Glomerular visceral epithelial cell (primary cell): Measurements from ENCODE around the gene UBE2G1.
"Not testable (repeated sequence)": the region's sequence is repeated elsewhere in the genome, so short reads cannot be mapped to it uniquely, and the experiment has no call there.

ENCODE experiments used
- DNase-seq: peaks from one replicate; pipeline ENCODE4 v3.0.0-alpha.2; 2016; ENCODE audit errors: extremely low spot score

UBE2G1 gene

DNA sequence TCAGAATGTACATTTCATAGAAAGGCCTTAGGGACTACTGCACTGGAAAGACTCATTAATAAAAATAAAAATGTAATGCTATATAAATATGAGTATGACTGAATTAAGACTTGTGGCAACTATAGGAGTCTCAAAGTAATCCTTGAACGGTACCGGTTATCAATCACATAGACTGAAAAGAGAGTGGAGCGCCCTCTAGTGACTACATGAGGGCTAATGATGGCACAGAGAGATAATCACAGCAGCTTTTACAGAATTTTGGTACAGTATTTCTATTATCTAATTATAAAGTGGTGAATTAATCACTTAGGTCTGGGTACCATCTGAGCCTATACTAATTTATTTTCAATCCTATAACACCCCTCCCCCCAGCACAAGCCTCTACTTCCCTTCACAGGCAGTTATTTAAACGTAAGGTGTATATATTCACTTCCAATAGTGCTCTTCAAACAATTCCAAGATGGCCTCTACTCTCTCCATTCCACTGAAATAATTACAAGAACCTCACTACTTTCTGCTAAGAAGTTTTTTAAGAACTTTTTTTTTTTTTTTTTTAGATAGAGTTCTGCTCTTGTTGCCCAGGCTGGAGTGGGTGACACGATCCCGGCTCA lies 62.0 kb downstream of the UBE2G1 start:
- peak; percentile 55 for DNase-seq

DNA sequence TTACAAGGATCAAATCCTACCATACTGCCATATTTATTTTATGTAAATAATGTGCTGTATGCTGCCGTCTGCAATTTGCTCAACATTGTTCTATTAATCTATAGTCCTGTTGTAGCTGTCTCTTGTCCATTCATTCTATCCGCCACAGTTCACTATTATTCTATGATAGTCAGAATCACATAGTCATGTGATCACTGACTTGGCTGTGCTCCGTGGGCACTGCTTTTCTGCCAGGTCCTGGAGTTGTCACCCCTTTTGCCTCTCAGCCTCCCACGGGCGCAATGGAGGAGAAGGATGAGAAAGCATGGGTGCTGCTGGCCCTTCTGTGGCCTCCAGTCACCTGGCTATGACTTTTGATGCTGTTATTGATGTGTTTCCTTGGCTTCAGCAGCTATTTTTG lies 65.4 kb downstream of the UBE2G1 start:
- no peak for DNase-seq

DNA sequence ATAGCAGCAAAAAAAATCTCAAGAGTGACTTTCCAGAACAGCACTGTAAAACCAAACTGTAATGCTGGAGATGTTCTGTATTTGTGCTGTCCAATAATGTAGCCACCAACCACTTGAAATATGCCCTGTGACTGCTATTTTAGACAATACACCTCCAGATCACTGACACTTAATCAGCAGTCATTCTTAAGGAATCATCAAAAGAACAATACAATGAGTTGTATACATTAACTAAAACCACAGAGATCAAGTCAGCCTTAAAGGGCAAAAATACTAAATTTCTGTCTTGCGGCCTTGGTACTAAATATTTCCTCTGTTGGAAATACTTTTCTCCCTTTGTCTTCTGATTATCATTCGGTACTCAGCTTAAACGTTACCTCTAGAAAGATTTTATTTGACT lies 69.1 kb downstream of the UBE2G1 start:
- DNase-seq = no peak

DNA sequence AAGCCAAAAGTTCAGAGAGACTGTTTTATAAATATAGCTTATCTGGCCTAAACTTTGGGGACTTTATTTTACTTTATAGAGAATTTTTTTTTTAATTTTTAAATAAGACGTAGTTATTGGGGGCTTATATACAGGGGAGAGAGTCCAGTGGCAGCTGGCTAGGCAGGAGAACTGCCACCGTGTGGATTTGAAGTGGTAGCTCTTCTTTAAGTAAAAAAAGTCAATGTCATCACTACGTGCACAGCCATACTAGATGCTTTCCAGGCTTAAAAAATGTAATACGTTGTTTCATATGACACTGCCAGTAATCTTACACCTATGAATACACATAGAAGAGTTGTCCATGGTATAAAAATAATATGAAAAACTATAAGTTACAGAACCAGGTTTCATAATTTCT lies 70.8 kb downstream of the UBE2G1 start:
- DNase-seq = no peak

DNA sequence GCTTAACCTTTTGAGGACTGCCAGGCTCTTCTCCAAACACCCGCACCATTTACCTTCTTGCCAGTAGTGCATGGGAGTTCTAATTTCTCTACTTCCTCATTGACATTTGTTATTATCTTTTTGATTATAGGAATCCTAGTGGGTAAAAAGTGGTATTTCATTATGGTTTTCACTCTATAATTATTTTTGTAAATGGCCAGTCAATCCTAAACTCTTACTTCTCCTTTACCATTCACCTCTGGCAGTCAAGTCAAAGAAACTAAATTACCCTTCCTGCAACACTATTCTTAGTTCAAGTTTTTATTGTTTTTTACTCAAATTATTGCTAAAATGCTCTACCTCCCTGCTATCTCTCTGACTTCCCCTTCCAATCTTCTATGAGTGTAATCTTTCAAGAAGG lies 72.9 kb downstream of the UBE2G1 start:
- DNase-seq = no peak

DNA sequence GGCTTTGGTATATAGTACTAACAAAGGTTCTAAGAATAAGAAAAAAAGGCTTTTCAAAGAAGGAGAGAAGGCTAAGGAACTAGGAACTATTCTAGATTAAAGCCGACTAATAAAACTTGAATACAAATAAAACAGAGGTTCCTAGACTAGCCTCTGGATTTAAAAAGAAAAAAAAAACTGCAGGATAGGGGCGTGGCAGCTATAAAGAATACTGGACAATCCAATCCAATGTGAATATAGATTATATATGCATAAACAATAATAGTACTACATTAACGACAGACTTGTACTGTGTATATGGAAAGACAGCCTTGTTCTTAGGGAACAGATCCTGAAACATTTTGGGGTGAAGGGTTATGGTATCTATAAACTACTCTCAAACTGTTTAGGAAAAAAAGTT lies 78.8 kb downstream of the UBE2G1 start:
- DNase-seq = no peak

DNA sequence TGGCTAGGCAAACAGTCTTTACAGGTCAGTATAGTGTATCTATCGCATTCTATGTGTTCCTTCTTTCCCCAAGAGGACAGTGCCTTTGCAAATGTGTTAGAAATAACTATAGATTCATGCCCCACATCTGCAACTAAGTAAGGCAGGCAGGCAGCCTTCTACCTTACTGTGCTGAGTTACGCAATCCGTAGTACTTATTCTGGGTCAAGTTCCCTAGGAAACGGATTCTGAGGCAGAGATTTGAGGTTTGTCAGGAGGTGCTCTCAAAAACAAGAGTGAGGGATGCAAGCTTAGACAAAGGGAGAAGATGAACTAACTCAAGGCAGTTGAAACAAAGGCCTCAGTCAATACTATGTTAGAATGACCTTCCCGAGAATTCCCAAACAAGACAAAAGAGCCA lies 90.0 kb downstream of the UBE2G1 start:
- DNase-seq = no peak

DNA sequence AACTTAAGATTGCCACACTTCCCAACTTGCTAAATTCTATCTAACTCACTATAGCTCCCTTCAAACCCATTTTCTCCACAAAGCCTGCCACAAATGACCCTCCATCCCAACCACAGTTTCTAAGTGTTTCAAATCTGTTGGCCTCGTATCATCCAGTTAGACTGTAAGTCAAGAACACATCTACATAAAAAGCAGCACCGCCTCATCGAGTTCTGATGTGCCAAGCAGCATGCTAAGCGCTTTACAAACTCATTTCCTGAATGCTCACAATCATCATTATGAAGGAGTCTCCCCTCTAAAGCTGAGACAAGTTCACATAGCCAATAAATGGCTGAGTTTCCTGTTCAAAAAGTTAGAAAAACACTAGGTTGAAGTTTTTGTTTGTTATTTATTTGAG lies 93.5 kb downstream of the UBE2G1 start:
- DNase-seq = no peak

DNA sequence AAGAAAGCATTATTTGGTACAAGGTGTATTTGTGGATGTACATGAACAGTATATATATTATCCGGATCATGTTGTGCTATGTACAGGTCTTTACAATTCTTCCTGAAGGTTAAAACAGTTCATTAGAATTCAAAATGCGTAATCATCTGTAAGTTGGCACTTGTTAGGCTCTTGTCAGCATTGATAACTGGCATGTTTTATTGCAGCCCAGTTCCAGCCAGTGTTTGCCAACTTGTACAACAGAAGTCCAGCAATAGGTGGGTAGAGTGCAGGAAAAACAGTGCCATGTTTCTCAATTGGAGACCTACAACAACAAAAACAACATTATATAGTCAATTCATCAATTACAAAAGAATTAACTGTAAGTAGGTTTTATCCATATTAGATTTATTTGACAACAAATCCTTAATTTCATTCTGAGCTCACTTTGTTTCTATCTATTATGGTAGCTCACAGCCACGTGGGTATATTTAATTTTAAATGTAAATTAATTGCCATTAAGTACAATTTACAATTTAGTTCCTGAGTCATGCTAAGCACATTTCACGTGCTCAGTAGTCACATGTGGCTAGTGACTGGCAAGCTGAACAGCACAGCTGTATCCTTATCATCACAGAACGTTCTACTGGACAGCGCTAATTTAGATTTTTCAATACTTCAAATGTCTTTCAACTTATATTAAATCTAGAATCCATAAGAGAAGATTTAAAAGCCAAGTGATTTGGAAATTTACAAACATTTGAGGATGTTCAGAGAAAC lies 94.1 kb downstream of the UBE2G1 start:
- no peak for DNase-seq

DNA sequence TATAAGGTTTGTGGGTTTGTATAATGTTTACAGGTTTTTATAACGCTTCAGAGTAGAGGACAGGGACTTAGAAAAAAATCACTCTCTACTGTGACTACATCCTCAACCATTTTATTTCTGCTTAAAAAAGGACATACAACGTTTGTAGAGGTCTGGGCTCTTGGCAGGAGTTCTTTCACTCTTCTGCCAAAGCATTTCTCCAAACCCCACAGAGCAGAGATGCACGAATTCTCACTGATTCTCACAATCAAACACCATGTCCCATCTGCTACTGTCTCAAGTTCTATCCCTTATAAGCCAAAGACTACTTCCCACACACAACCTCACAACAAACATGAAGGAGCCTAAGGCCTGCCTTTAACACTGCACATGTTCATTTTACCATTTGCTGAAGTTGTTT lies 95.7 kb downstream of the UBE2G1 start:
- no peak for DNase-seq

DNA sequence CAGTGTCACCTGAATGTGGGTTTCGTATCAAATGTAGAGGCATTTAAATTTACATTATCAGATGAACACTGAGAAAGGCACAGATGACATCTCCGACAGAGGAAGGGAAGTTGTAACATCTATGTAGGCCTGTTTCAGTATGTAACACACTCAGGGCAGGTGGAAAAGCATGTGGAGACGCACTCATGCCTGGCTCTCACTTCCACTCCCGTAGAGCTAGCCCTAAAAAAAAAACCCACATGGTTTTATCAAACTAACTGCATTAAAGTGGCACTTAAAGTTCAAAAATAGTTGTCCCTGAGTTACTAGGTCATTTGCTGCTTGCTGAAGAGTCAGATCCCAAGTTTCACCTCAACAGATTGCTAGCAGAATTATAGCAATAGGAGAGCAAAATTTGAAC lies 96.6 kb downstream of the UBE2G1 start:
- no peak for DNase-seq

DNA sequence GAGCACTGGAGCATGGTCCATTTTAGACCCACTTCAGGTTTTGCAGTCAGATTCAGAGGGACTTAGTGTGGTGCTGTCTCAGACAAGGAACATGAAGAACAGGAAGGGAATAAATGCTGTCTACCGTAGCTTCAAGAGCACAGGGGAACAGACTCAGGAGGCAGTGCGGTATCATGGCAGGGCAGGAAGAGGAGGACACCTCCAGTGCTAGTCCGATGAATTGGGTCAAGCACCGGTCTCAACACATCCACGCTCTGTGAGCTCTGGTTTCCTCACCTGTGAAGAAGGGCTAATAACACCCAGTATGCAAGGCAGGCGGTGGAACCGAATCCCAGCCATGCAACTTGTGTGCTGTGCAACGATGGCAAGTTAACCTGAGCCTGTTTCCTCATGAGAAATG lies 99.1 kb downstream of the UBE2G1 start:
- no peak for DNase-seq

DNA sequence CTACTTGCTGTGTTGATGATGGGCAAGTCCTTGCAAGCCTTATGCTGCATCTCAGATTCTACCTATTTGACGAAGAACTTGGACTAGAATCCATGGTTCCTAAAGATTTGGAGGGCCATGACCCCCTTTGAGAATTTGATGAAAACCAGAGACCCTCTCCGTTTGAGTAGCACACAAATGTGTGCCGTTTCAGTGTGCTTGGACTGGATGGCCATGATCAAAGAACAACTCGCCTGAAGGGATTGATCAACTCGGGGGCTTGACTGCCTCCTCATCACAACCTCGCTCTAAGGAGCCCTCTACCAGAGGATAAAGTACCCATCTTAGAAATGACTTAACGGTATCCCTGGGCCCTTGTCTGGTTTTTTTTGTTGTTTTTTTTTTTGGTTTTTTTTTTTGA lies 99.9 kb downstream of the UBE2G1 start:
- DNase-seq = no peak

DNA sequence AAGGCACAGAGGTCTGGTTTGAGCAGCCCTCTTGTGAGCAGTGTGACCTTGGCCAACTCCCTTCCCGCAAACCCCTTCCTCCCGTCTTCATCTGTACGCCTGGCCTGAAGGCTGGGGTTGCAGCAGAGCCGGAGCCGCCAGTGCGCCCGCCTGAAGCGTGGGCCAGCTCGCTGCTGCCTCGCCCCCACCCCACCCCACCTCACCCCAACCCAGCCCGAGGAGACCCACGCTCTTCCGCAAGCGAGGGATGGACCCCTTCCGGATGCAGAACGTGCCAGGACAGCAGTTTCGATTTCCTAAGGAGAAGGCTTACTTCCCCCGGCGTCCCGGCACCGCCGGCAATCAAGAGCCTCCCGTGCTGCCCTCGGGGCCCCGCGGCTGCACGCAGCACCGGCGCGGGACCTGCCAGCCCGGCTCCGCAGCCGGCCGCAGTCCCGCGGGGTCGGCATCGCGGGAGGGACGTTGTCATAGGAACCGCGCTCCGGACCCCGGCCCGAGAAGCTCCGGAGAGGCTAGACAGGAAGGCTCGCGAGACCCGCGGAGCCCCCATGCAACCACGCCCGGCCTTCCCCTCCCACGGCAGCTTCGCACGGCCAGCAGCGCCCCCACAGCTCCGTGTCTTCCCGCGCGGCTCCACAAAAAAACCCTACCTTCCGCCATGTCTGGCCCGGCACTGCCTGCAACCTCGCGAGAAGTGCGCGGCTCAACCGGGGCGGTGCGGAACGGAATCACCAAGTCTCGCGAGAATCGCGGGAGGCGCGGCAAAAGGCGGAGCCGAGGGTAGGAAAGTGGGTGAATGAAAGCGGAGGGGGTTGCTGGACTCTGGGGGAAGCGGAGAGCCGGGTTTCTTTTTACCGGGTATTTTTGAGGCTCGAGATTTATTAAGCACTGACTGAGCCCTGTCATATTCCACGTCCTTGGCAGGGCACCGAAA lies 102.9 kb downstream of the UBE2G1 start, which contains the start of gene ANKFY1:
Gene ANKFY1 (minus strand): TSS at position 698 of the 934 bp plus-strand sequence. CDS start 38 bp downstream, at position 660.
- DNase-seq = peak; percentile 94

DNA sequence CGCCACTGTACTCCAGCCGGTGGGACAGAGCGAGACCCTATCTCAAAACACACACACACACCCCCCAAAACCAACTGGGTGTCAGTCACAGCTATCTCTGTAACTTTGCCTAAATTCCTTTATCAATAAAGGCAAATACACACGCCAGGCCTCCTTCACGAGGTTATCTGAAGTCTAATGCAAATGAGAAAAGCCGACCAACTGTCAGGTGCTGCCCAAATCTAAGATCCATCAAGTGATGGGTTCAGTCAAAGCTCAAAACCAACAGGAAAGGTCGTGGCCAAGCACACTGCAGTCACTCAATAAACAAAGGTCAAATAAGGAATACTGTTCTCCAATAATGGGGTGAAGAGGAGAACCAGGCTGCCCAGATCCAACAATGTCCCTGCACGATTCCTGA lies 103.8 kb downstream of the UBE2G1 start:
- no peak for DNase-seq

DNA sequence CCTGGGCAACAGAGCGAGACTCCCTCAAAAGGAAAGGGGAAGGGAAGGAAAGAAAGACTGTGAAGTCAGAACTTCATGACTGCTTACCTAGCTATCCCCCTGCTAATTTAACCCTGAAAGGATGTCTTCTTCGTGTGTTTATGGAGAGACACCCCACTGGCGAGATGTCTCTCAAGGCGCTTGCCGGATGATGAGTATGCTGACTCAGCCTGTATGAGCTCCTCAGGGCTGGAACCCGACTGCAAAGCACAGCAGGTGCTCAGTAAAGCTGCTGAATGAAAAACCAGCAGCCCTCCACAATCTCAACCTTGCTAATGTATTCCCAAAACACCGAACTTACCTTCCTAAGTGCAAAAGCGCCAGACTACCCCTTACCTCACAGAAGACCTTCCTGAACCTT lies 105.0 kb downstream of the UBE2G1 start:
- no peak for DNase-seq

DNA sequence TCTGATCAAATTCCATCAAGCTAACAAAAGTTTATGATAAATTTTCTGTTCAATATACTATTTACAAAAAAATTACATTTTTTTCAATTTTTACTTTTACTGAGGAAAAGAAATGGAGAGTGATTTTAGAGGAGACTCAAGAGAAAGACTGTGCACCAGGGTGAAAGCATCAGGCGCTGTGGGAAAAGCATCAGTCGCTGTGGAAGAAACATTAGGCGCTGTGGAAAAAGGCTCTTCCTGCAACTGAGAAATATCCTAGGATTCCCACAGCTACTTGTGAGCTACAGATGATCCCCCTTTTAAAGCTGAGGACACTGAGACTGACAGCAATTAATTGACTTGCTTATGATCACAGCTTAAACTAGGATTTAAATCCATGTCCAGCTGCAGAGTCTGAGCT lies 107.6 kb downstream of the UBE2G1 start:
- DNase-seq = no peak

DNA sequence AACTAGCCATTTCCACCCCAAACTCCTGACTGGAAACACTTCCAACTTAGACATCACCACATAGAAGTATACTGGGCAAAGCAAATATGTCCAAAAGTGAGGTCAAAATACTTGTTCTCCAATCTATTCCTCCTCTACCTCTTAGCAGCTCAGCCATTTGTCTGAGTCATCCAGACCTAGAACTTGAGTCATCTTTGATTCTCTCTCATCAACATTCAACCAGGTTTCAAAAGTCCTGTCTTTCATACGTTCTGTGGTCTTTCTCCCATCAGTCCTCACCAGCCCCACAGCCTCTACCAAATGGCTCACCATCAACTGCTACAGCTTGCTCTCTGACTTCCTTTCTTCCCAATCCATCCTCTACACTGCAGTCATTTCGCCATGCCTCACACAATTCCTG lies 109.5 kb downstream of the UBE2G1 start:
- DNase-seq = no peak

DNA sequence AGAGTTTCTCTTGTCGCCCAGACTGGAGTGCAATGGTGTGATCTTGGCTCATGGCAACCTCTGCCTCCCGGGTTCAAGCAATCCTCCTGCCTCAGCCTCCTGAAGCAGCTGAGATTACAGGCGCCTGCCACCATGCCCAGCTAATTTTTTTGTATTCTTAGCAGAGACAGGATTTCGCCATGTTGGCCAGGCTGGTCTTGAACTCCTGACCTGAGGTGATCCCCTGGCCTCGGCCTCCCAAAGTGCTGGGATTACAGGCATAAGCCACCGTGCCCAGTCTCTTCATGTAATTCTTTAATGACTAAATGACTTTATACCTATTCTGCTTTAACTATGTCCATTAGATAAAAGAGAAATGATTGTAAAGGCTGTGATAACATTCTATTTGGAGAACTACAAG lies 111.2 kb downstream of the UBE2G1 start:
- DNase-seq = not testable (repeated sequence)

DNA sequence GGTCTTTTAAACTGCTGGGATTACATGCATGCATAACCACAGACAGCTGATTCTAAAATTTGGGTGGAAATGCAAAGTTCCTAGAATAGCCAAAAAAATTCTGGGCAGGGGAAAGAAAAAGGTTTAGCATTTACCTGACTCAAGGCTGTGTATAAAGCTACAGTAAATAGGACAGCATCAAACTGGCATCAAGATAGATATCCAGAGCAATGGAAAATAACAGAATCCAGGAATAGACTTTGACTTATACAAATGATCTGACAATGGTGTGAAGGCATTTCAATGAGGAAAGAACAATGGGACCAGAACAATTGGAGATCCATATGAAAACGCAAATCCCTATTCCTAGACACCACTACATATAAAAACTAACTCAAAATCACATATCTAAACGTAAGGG lies 115.6 kb downstream of the UBE2G1 start:
- DNase-seq = no peak

DNA sequence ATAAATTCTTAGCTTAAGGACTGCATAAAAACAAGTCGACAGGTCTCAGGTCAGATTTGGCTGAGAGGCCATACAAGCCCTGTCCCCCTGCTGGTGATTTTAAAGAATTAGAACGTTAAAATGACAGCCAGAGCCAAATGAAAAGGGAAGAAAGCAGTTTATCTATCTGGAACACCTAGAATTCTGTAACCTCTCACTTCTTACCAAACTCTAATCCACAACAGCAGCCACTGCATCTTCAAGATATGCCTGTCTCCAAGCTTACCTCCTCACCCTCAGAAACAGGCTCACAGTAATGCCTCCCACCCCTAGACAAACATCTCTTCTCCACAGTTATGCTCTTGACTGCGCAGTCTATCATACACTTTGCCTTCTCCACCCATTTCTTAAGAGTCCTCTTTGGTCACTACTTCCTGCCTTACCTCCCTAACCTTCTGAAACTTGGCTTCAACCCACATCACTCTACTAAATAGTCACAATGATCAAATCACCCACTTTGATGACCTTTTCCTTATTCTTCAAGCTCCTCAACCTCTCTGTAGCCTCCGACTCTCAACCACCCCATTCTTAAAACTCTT lies 116.9 kb downstream of the UBE2G1 start:
- peak; percentile 40 for DNase-seq
